ENCODE measurements around the gene NR1H2.

- TF ChIP-seq CTCF (IDR thresholded peaks at IDR 0.05; ENCODE audit: low read depth, low read length, missing input control) (no peak), YY1 (IDR thresholded peaks at IDR 0.05) (no peak), ATF3 (IDR thresholded peaks at IDR 0.05) (no peak), NR2F2 (IDR thresholded peaks at IDR 0.05) (no peak), EGR1 (IDR thresholded peaks at IDR 0.05; ENCODE audit: low read depth in 2 of 2) (no peak), MAX (IDR thresholded peaks at IDR 0.05) (no peak), RAD21 (IDR thresholded peaks at IDR 0.05) (no peak), REST (IDR thresholded peaks at IDR 0.05) (no peak), HNF4G (IDR thresholded peaks at IDR 0.05) (no peak), TAF1 (conservative IDR thresholded peaks at IDR 0.05) (no peak), FOXA2 (IDR thresholded peaks at IDR 0.05) (no peak), ZBTB33 (IDR thresholded peaks at IDR 0.05) (no peak), HNF4A (conservative IDR thresholded peaks at IDR 0.05) (no peak), GABPA (IDR thresholded peaks at IDR 0.05 in 1 of 2, conservative IDR thresholded peaks at IDR 0.05 in 1 of 2) (no peak)
These were observed 14.2 kb upstream of the NR1H2 start for GRCh38 chr19:50362030-50362412.
